HL-60 (cell line): ENCODE results near the gene SLC24A3.

Experiments used
- DNase-seq, 2 experiments: peaks; one replicate each; pipeline ENCODE4 v3.0.0-alpha.2; 2010 to 2020; ENCODE audit warnings: low read depth in 1 of 2, low spot score in 1 of 2
- H3K27ac ChIP-seq: fragments of 250-450 bp; sonication (Bioruptor Pico); replicated peaks from 2 replicates; pipeline ENCODE4 v1.5.1; 2020; ENCODE audit warnings: mild to moderate bottlenecking, moderate library complexity
- H3K27me3 ChIP-seq: fragments of 250-450 bp; sonication (Bioruptor Pico); 2 replicates; pipeline ENCODE4 v1.5.1; 2021; ENCODE audit warnings: mild to moderate bottlenecking, moderate library complexity; ENCODE audit not compliant: insufficient read depth, poor library complexity, severe bottlenecking
- H3K4me3 ChIP-seq: replicated peaks from 2 replicates; pipeline ENCODE4 v1.5.1; 2011; ENCODE audit warnings: mild to moderate bottlenecking, control low read depth, low read length; ENCODE audit not compliant: insufficient read depth
- GABPA ChIP-seq: IDR thresholded peaks from 2 replicates; pipeline ENCODE4 v1.6.1; 2012; ENCODE audit warnings: low read depth
- POLR2AphosphoS5 ChIP-seq: IDR thresholded peaks from 2 replicates; pipeline ENCODE4 v1.6.1; 2012; ENCODE audit warnings: low read depth
- SPI1 ChIP-seq: IDR thresholded peaks from 2 replicates; pipeline ENCODE4 v1.6.1; 2012; ENCODE audit warnings: low read depth, mild to moderate bottlenecking, borderline replicate concordance
- TF ChIP-seq, protein P1 (sequence below): IDR thresholded peaks from one replicate; pipeline ENCODE4 v1.5.1; 2011; ENCODE audit warnings: low read length, control low read depth, inconsistent platforms; ENCODE audit not compliant: insufficient read depth
- TF ChIP-seq, protein P2 (sequence below): IDR thresholded peaks from 2 replicates; pipeline ENCODE4 v1.6.1; 2012; ENCODE audit warnings: low read depth; ENCODE audit not compliant: insufficient replicate concordance

Gene SLC24A3

DNA sequence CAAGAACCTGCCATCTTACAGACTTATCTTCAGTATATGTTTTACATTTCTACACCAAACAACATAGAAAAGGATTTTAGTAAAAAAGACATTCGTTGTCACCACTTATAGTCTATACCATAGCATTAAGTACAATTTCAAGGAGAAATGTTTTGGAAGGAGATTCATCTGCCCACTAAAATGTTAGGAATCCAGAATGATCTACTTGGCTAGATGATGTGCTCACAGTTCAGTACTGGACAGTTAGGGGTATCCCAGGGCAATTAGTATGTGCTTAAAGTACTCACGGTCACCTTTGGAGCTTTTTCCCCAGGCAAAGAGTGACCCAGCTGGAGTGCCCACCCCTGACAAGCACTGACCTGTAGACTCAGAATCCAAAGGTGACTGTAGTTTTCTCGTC is 222.9 kb downstream of the SLC24A3 start:
- DNase-seq = no peak
- H3K4me3 ChIP-seq = no peak overlapping the region
- TF ChIP-seq GABPA (no peak), SPI1 (no peak), POLR2AphosphoS5 (no peak)
- TF ChIP-seq, protein P1, sequence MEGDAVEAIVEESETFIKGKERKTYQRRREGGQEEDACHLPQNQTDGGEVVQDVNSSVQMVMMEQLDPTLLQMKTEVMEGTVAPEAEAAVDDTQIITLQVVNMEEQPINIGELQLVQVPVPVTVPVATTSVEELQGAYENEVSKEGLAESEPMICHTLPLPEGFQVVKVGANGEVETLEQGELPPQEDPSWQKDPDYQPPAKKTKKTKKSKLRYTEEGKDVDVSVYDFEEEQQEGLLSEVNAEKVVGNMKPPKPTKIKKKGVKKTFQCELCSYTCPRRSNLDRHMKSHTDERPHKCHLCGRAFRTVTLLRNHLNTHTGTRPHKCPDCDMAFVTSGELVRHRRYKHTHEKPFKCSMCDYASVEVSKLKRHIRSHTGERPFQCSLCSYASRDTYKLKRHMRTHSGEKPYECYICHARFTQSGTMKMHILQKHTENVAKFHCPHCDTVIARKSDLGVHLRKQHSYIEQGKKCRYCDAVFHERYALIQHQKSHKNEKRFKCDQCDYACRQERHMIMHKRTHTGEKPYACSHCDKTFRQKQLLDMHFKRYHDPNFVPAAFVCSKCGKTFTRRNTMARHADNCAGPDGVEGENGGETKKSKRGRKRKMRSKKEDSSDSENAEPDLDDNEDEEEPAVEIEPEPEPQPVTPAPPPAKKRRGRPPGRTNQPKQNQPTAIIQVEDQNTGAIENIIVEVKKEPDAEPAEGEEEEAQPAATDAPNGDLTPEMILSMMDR = no peak
- TF ChIP-seq, protein P2, sequence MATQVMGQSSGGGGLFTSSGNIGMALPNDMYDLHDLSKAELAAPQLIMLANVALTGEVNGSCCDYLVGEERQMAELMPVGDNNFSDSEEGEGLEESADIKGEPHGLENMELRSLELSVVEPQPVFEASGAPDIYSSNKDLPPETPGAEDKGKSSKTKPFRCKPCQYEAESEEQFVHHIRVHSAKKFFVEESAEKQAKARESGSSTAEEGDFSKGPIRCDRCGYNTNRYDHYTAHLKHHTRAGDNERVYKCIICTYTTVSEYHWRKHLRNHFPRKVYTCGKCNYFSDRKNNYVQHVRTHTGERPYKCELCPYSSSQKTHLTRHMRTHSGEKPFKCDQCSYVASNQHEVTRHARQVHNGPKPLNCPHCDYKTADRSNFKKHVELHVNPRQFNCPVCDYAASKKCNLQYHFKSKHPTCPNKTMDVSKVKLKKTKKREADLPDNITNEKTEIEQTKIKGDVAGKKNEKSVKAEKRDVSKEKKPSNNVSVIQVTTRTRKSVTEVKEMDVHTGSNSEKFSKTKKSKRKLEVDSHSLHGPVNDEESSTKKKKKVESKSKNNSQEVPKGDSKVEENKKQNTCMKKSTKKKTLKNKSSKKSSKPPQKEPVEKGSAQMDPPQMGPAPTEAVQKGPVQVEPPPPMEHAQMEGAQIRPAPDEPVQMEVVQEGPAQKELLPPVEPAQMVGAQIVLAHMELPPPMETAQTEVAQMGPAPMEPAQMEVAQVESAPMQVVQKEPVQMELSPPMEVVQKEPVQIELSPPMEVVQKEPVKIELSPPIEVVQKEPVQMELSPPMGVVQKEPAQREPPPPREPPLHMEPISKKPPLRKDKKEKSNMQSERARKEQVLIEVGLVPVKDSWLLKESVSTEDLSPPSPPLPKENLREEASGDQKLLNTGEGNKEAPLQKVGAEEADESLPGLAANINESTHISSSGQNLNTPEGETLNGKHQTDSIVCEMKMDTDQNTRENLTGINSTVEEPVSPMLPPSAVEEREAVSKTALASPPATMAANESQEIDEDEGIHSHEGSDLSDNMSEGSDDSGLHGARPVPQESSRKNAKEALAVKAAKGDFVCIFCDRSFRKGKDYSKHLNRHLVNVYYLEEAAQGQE = no peak
- no peak overlapping the region for H3K27ac ChIP-seq
- no peaks in the 10 kb centered on the region for H3K27me3 ChIP-seq

DNA sequence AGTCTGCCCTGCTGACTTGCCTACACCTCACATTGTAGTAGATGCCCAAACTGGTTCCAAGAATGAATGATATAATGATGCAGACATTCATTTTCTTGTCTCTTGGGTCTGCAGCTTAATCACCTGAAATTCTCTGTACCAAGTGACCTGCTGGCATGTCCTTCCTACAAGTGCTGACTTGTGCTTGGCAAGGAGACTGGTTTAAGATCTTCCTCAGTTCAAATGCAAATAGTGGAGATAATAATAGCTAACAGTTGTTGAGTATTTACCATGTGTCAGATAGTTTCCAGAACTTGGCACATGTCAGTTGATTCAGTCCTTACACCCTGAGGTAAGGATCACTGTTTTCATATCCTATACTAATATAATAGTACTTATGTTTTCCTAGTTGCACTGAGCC is 223.4 kb downstream of the SLC24A3 start:
- H3K27me3 ChIP-seq = no peaks in the 10 kb centered on the region
- no peak for DNase-seq
- no peak overlapping the region for H3K4me3 ChIP-seq
- TF ChIP-seq, protein P1 = no peak
- TF ChIP-seq POLR2AphosphoS5 (no peak), GABPA (no peak)
- TF ChIP-seq, protein P2 = no peak
- no peak overlapping the region for H3K27ac ChIP-seq

DNA sequence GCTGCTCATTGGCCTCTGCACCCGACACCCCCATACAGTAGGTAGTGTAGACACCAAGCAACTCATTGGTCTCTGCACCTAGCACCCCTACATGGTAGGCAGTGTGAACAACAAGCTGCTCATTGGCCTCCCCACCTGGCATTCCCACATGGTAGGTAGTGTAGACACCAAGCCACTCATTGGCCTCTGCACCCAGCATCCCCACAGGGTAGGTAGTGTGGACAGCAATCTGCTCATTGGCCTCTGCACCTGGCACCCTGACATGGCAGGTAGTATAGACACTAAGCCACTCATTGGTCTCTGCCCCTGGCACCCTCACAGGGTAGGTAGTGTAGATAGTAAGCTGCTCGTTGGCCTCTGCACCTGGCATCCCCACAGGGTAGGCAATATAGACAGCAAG is 226.0 kb downstream of the SLC24A3 start:
- no peak for DNase-seq

More for the DNA sequence above, 226.0 kb downstream of the SLC24A3 start:
- H3K27me3 ChIP-seq = no peaks in the 10 kb centered on the region
- no peak overlapping the region for H3K27ac ChIP-seq
- TF ChIP-seq POLR2AphosphoS5 = no peak
- no peak for TF ChIP-seq GABPA
- TF ChIP-seq, protein P1 = no peak
- no peak overlapping the region for H3K4me3 ChIP-seq
